HepG2 (cell line): ENCODE data around the gene STK24. TPM values are rescaled to one million over a fixed set of nuclear protein-coding genes. Genes with fewer than 3 reads are reported as not detected.

Source experiments
- E2F5 ChIP-seq: sonication (generic); formaldehyde crosslinking; conservative IDR thresholded peaks from 2 replicates; pipeline ENCODE4 v1.4.0; 2020; ENCODE audit warnings: missing genetic modification reagents
- GPN1 ChIP-seq: sonication (generic); formaldehyde crosslinking; IDR thresholded peaks from 2 replicates; pipeline ENCODE4 v1.5.1; 2020; ENCODE audit warnings: missing genetic modification reagents, borderline replicate concordance
- MIER2 ChIP-seq: IDR thresholded peaks from 2 replicates; pipeline ENCODE4 v1.6.1; 2016; ENCODE audit warnings: missing biosample characterization, missing genetic modification reagents
- MTERF4 ChIP-seq: sonication (generic); formaldehyde crosslinking; IDR thresholded peaks from 2 replicates; pipeline ENCODE4 v1.8.0; 2023; ENCODE audit warnings: mild to moderate bottlenecking, missing genetic modification reagents
- MZF1 ChIP-seq: sonication (generic); formaldehyde crosslinking; IDR thresholded peaks from 2 replicates; pipeline ENCODE4 v1.8.1; 2023; ENCODE audit warnings: mild to moderate bottlenecking, missing genetic modification reagents, borderline replicate concordance
- NFATC3 ChIP-seq: sonication (generic); formaldehyde crosslinking; IDR thresholded peaks from 2 replicates; pipeline ENCODE4 v1.5.1; 2020; ENCODE audit warnings: mild to moderate bottlenecking, missing genetic modification reagents
- REPIN1 ChIP-seq: sonication (generic); formaldehyde crosslinking; IDR thresholded peaks from 2 replicates; pipeline ENCODE4 v1.8.0; 2022; ENCODE audit warnings: missing genetic modification reagents, low read depth, mild to moderate bottlenecking, borderline replicate concordance
- RNF2 ChIP-seq: fragments of 450-650 bp; conservative IDR thresholded peaks from 2 replicates; pipeline ENCODE4 v1.6.1; 2016; ENCODE audit warnings: low read depth
- SKIL ChIP-seq: sonication (generic); formaldehyde crosslinking; IDR thresholded peaks from 2 replicates; pipeline ENCODE4 v1.8.0; 2022; ENCODE audit warnings: missing genetic modification reagents, mild to moderate bottlenecking, moderate library complexity, borderline replicate concordance
- TAF1 ChIP-seq: sonication (generic); formaldehyde crosslinking; IDR thresholded peaks from 2 replicates; pipeline ENCODE4 v1.4.0; 2020; ENCODE audit warnings: missing genetic modification reagents
- ZBTB25 ChIP-seq: IDR thresholded peaks from 2 replicates; pipeline ENCODE4 v1.6.1; 2018; ENCODE audit warnings: missing genetic modification reagents
- ZNF407 ChIP-seq: sonication (generic); formaldehyde crosslinking; IDR thresholded peaks from one replicate; pipeline ENCODE4 v1.5.1; 2020; ENCODE audit warnings: mild to moderate bottlenecking, missing genetic modification reagents; ENCODE audit errors: not compliant biosample characterization
- polyA plus RNA-seq, 8 experiments: library from polyadenylated mRNA; depleted of rRNA in 3 of 8; stranded (reverse) in 7 of 8; unstranded in 1 of 8; fragments of >200 nt; fragmentation: Illumina TruSeq in 4 of 8; extraction: Trizol in 4 of 8; gene quantifications; 2 replicates each; pipeline versions ENCODE4 v1.2.1 to v1.2.3, GENCODE V29; 2011 to 2016; ENCODE audit warnings: low read depth in 4 of 8, missing spikeins in 1 of 8, mixed read lengths in 1 of 8; ENCODE audit not compliant: insufficient read depth in 1 of 8
- total RNA-seq, 5 experiments: library from RNA; depleted of rRNA; stranded (reverse); fragments of >200 nt; fragmentation: Illumina TruSeq; extraction: Trizol; gene quantifications; 2 replicates each; pipeline ENCODE4 v1.2.3, GENCODE V29; 2016; ENCODE audit warnings: low read depth in 1 of 5

The STK24 gene
- total and polyA plus RNA-seq, 2 of the 13 experiments (the other 11 are each of a cell fraction or from before 2014, with no cell fraction given): 51.3 to 73.0 TPM

- no peak for TF ChIP-seq MIER2 (CRISPR knock-in tag)
- no peak for TF ChIP-seq SKIL
- no peak for TF ChIP-seq E2F5 (CRISPR knock-in tag)
- no peak for TF ChIP-seq ZNF407 (CRISPR knock-in tag)
- TF ChIP-seq GPN1: no peak
- TF ChIP-seq TAF1 (CRISPR knock-in tag): peak; percentile 60
- 0 out of 2 replicates have a peak, but pooled peaks have one; percentile 25 for TF ChIP-seq REPIN1
- no peak for TF ChIP-seq RNF2
- TF ChIP-seq ZBTB25: peak; percentile 71; the same call in 1 of the 2 replicates
- TF ChIP-seq NFATC3 (CRISPR knock-in tag): no peak
- no peak for TF ChIP-seq MZF1 (CRISPR knock-in tag)
- TF ChIP-seq MTERF4: no peak
Measured at GRCh38 chr13:98576963-98577835, at the start of gene STK24 (continued).
